ENCODE measurements around the gene RNU1-3.
"Not testable (repeated sequence)": the region's sequence is repeated elsewhere in the genome, so short reads cannot be mapped to it uniquely, and the experiment has no call there.

GRCh38 chr1:16673976-16674375 is 7.2 kb upstream of the RNU1-3 start:
- not testable (repeated sequence) for TF ChIP-seq CTCF (conservative IDR thresholded peaks at IDR 0.05 in 1 of 2, IDR thresholded peaks at IDR 0.05 in 1 of 2; ENCODE audit: low read depth in 1 of 2, low read length in 2 of 2); EZH2 (IDR thresholded peaks at IDR 0.05; ENCODE audit: low read length, missing control alignments)
